Type B pancreatic cell (in vitro differentiated cells): ENCODE results near the gene PRSS57. TPM values are rescaled to one million over a fixed set of nuclear protein-coding genes. Genes with fewer than 3 reads are reported as not detected.

Experiments used
- DNase-seq: peaks from one replicate; pipeline ENCODE4 v3.0.0; 2021; ENCODE audit warnings: mixed read lengths; ENCODE audit not compliant: unreplicated experiment; ENCODE audit errors: extremely low spot score
- H3K27ac Mint-ChIP-seq: 2 replicates; pipeline ENCODE4 v1.8.0; 2021; ENCODE audit warnings: mild to moderate bottlenecking, mixed read lengths
- H3K27me3 Mint-ChIP-seq: 2 replicates; pipeline ENCODE4 v1.8.0; 2021; ENCODE audit warnings: mixed read lengths
- H3K36me3 Mint-ChIP-seq: 2 replicates; pipeline ENCODE4 v1.8.0; 2021; ENCODE audit warnings: mixed read lengths
- H3K4me1 Mint-ChIP-seq: one replicate; pipeline ENCODE4 v1.8.0; 2021; ENCODE audit warnings: mixed read lengths; ENCODE audit not compliant: unreplicated experiment
- H3K4me3 Mint-ChIP-seq: 2 replicates; pipeline ENCODE4 v1.8.0; 2021; ENCODE audit warnings: mild to moderate bottlenecking, mixed read lengths
- H3K9me3 Mint-ChIP-seq: 2 replicates; pipeline ENCODE4 v1.8.0; 2021; ENCODE audit warnings: mixed read lengths
- CTCF ChIP-seq: fragments of 200-600 bp; sonication (generic); conservative IDR thresholded peaks from 2 replicates; pipeline ENCODE4 v1.5.0; 2021; ENCODE audit warnings: antibody characterized with exemption, mild to moderate bottlenecking
- total RNA-seq: library from RNA; stranded (reverse); gene quantifications from 2 replicates; pipeline ENCODE4 v1.2.1, GENCODE V29; 2021; ENCODE audit warnings: low replicate concordance

The PRSS57 gene
- total RNA-seq, 1 donor from 2014 or later, result not detected

GRCh38 chr19:739998-740715 is 44.9 kb upstream of the PRSS57 start:
- Mint-ChIP-seq H3K4me1 (peaks cover 4% of the 10 kb centered on the region), H3K36me3 (peaks cover 4% of the 10 kb centered on the region), H3K27ac (peak overlapping the region; percentile 74), H3K4me3 (no peak overlapping the region), H3K9me3 (no peaks in the 10 kb centered on the region), H3K27me3 (no peaks in the 10 kb centered on the region)
- TF ChIP-seq CTCF, result no peak
- no peak for DNase-seq

GRCh38 chr19:738509-739128 is 43.4 kb upstream of the PRSS57 start:
- peaks cover 6% of the 10 kb centered on the region for H3K4me1 Mint-ChIP-seq
- H3K27ac Mint-ChIP-seq, result peak overlapping the region; percentile 59
- H3K9me3 Mint-ChIP-seq, result no peaks in the 10 kb centered on the region
- H3K36me3 Mint-ChIP-seq, result peaks cover 2% of the 10 kb centered on the region
- no peak for TF ChIP-seq CTCF
- no peak overlapping the region for H3K4me3 Mint-ChIP-seq
- no peaks in the 10 kb centered on the region for H3K27me3 Mint-ChIP-seq
- DNase-seq, result no peak

- H3K27ac Mint-ChIP-seq, result no peak overlapping the region
- no peaks in the 10 kb centered on the region for H3K27me3 Mint-ChIP-seq
- H3K36me3 Mint-ChIP-seq, result no peaks in the 10 kb centered on the region
- no peak overlapping the region for H3K4me3 Mint-ChIP-seq
- no peaks in the 10 kb centered on the region for H3K9me3 Mint-ChIP-seq
- peak; percentile 71 for TF ChIP-seq CTCF
- peaks cover 4% of the 10 kb centered on the region for H3K4me1 Mint-ChIP-seq
- DNase-seq, result no peak
Measured at GRCh38 chr19:737591-738093, 42.4 kb upstream of the PRSS57 start.

- Mint-ChIP-seq H3K4me1 (peaks cover 4% of the 10 kb centered on the region), H3K36me3 (no peaks in the 10 kb centered on the region), H3K4me3 (no peak overlapping the region), H3K27ac (no peak overlapping the region), H3K9me3 (no peaks in the 10 kb centered on the region), H3K27me3 (no peaks in the 10 kb centered on the region)
- no peak for DNase-seq
- TF ChIP-seq CTCF, result no peak
Measured at GRCh38 chr19:736125-736524, 40.9 kb upstream of the PRSS57 start.

GRCh38 chr19:734716-735115 is 39.5 kb upstream of the PRSS57 start:
- no peak overlapping the region for H3K27ac Mint-ChIP-seq
- no peak overlapping the region for H3K4me3 Mint-ChIP-seq
- TF ChIP-seq CTCF, result no peak
- H3K27me3 Mint-ChIP-seq, result no peaks in the 10 kb centered on the region
- no peak for DNase-seq
- no peaks in the 10 kb centered on the region for H3K9me3 Mint-ChIP-seq
- H3K36me3 Mint-ChIP-seq, result no peaks in the 10 kb centered on the region
- H3K4me1 Mint-ChIP-seq, result peaks cover 4% of the 10 kb centered on the region
